SK-N-SH treated with all-trans-retinoic acid at 6 μM for 48 hours (cell line): Measurements from ENCODE around the gene RGS7.

Experiments used
- ATAC-seq: fragments of 200-7000 bp; cut with Tn5 transposase; 3 replicates; pipeline ENCODE4 v1.9.1; 2020; ENCODE audit warnings: mild to moderate bottlenecking, moderate library complexity
- BACH2 ChIP-seq: fragments of 250-450 bp; sonication (Bioruptor Pico); IDR thresholded peaks from 2 replicates; pipeline ENCODE4 v1.9.0; 2021; ENCODE audit warnings: mild to moderate bottlenecking, borderline replicate concordance
- ESRRG ChIP-seq: fragments of 250-450 bp; sonication (Bioruptor Pico); IDR thresholded peaks from 2 replicates; pipeline ENCODE4 v1.6.1; 2021; ENCODE audit warnings: mild to moderate bottlenecking
- GLIS3 ChIP-seq: fragments of 250-450 bp; sonication (Bioruptor Pico); IDR thresholded peaks from 2 replicates; pipeline ENCODE4 v1.5.0; 2020; ENCODE audit warnings: mild to moderate bottlenecking, moderate library complexity
- ISL1 ChIP-seq: fragments of 250-450 bp; sonication (Bioruptor Pico); IDR thresholded peaks from 2 replicates; pipeline ENCODE4 v2.1.2; 2022; ENCODE audit warnings: mild to moderate bottlenecking, moderate library complexity
- OSR1 ChIP-seq: fragments of 250-450 bp; sonication (Bioruptor Pico); IDR thresholded peaks from 2 replicates; pipeline ENCODE4 v1.8.0; 2022; ENCODE audit warnings: moderate library complexity, mild to moderate bottlenecking, inconsistent platforms
- PPARA ChIP-seq: fragments of 250-450 bp; sonication (Bioruptor Pico); IDR thresholded peaks from 2 replicates; pipeline ENCODE4 v1.5.0; 2020; ENCODE audit warnings: mild to moderate bottlenecking, borderline replicate concordance
- RARB ChIP-seq: fragments of 250-450 bp; sonication (Bioruptor Pico); IDR thresholded peaks from 2 replicates; pipeline ENCODE4 v1.8.0; 2021; ENCODE audit warnings: mild to moderate bottlenecking, moderate library complexity
- SNAI2 ChIP-seq: fragments of 250-450 bp; sonication (Bioruptor Pico); IDR thresholded peaks from 2 replicates; pipeline ENCODE4 v1.5.0; 2020; ENCODE audit warnings: mild to moderate bottlenecking, moderate library complexity
- TCF4 ChIP-seq: fragments of 250-450 bp; sonication (Bioruptor Pico); IDR thresholded peaks from 2 replicates; pipeline ENCODE4 v1.8.0; 2021; ENCODE audit warnings: mild to moderate bottlenecking, moderate library complexity, borderline replicate concordance
- TOX ChIP-seq: fragments of 250-450 bp; sonication (Bioruptor Pico); IDR thresholded peaks from 2 replicates; pipeline ENCODE4 v1.8.0; 2021; ENCODE audit warnings: mild to moderate bottlenecking, moderate library complexity, borderline replicate concordance
- ZC3H10 ChIP-seq: fragments of 250-450 bp; sonication (Bioruptor Pico); IDR thresholded peaks from 2 replicates; pipeline ENCODE4 v1.5.1; 2021; ENCODE audit warnings: mild to moderate bottlenecking, moderate library complexity
- ZFP3 ChIP-seq: fragments of 250-450 bp; sonication (Bioruptor Pico); IDR thresholded peaks from 2 replicates; pipeline ENCODE4 v1.5.0; 2020; ENCODE audit warnings: mild to moderate bottlenecking, moderate library complexity
- ZFP30 ChIP-seq: fragments of 450-650 bp; formaldehyde crosslinking; IDR thresholded peaks from 2 replicates; pipeline ENCODE4 v1.5.0; 2022; ENCODE audit warnings: mild to moderate bottlenecking, moderate library complexity
- ZNF565 ChIP-seq: fragments of 450-650 bp; formaldehyde crosslinking; conservative IDR thresholded peaks from 2 replicates; pipeline ENCODE4 v1.5.0; 2020; ENCODE audit warnings: low read depth, mild to moderate bottlenecking, moderate library complexity
- ZNF70 ChIP-seq: fragments of 450-650 bp; formaldehyde crosslinking; IDR thresholded peaks from 2 replicates; pipeline ENCODE4 v1.5.0; 2020; ENCODE audit warnings: mild to moderate bottlenecking, moderate library complexity
- TF ChIP-seq, protein P1 (sequence below): fragments of 250-450 bp; sonication (Bioruptor Pico); IDR thresholded peaks from 2 replicates; pipeline ENCODE4 v1.8.0; 2021; ENCODE audit warnings: low read depth, mild to moderate bottlenecking, moderate library complexity, borderline replicate concordance
- TF ChIP-seq, protein P2 (sequence below): fragments of 250-450 bp; sonication (Bioruptor Pico); IDR thresholded peaks from 2 replicates; pipeline ENCODE4 v1.5.1; 2020; ENCODE audit warnings: low read depth, mild to moderate bottlenecking, moderate library complexity
- TF ChIP-seq, protein P3 (sequence below): fragments of 250-450 bp; sonication (Bioruptor Pico); IDR thresholded peaks from 2 replicates; pipeline ENCODE4 v1.8.0; 2020; ENCODE audit warnings: mild to moderate bottlenecking, moderate library complexity, borderline replicate concordance
- TF ChIP-seq, protein P4 (sequence below): fragments of 250-450 bp; sonication (Bioruptor Pico); IDR thresholded peaks from 2 replicates; pipeline ENCODE4 v1.5.1; 2021; ENCODE audit warnings: mild to moderate bottlenecking, moderate library complexity
- TF ChIP-seq, protein P5 (sequence below): fragments of 250-450 bp; sonication (Bioruptor Pico); IDR thresholded peaks from 2 replicates; pipeline ENCODE4 v1.5.0; 2020; ENCODE audit warnings: mild to moderate bottlenecking, moderate library complexity

Gene RGS7

DNA sequence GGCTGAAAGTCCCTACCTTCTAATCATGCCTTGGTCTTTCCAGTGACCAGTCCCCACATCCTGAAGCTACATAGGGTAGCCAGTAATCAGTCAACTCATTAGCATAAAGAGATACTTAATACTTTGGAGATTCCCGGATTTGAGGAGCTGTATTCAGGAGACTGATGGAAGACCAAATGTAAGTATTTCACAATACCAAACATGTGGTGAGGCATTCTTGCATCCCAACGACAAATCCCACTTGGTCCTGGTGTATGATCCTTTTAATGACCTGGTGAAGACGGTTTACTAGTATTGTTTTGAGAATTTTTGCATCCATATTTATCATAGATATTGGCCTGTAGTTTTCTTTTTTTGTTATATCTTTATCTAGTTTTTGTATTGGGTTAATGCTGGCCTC, 40.6 kb downstream of the RGS7 start (continued):
- TF ChIP-seq, protein P1, sequence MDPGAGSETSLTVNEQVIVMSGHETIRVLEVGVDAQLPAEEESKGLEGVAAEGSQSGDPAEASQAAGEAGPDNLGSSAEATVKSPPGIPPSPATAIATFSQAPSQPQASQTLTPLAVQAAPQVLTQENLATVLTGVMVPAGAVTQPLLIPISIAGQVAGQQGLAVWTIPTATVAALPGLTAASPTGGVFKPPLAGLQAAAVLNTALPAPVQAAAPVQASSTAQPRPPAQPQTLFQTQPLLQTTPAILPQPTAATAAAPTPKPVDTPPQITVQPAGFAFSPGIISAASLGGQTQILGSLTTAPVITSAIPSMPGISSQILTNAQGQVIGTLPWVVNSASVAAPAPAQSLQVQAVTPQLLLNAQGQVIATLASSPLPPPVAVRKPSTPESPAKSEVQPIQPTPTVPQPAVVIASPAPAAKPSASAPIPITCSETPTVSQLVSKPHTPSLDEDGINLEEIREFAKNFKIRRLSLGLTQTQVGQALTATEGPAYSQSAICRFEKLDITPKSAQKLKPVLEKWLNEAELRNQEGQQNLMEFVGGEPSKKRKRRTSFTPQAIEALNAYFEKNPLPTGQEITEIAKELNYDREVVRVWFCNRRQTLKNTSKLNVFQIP = no peak
- TF ChIP-seq ESRRG (CRISPR knock-in tag) (no peak), ZNF70 (no peak), OSR1 (CRISPR knock-in tag) (no peak), BACH2 (no peak), RARB (CRISPR knock-in tag) (no peak), TOX (CRISPR knock-in tag) (no peak)
- TF ChIP-seq, protein P2, sequence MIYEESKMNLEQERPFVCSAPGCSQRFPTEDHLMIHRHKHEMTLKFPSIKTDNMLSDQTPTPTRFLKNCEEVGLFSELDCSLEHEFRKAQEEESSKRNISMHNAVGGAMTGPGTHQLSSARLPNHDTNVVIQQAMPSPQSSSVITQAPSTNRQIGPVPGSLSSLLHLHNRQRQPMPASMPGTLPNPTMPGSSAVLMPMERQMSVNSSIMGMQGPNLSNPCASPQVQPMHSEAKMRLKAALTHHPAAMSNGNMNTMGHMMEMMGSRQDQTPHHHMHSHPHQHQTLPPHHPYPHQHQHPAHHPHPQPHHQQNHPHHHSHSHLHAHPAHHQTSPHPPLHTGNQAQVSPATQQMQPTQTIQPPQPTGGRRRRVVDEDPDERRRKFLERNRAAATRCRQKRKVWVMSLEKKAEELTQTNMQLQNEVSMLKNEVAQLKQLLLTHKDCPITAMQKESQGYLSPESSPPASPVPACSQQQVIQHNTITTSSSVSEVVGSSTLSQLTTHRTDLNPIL (CRISPR knock-in tag) = no peak
- TF ChIP-seq, protein P3, sequence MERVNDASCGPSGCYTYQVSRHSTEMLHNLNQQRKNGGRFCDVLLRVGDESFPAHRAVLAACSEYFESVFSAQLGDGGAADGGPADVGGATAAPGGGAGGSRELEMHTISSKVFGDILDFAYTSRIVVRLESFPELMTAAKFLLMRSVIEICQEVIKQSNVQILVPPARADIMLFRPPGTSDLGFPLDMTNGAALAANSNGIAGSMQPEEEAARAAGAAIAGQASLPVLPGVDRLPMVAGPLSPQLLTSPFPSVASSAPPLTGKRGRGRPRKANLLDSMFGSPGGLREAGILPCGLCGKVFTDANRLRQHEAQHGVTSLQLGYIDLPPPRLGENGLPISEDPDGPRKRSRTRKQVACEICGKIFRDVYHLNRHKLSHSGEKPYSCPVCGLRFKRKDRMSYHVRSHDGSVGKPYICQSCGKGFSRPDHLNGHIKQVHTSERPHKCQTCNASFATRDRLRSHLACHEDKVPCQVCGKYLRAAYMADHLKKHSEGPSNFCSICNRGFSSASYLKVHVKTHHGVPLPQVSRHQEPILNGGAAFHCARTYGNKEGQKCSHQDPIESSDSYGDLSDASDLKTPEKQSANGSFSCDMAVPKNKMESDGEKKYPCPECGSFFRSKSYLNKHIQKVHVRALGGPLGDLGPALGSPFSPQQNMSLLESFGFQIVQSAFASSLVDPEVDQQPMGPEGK (CRISPR knock-in tag) = no peak

DNA sequence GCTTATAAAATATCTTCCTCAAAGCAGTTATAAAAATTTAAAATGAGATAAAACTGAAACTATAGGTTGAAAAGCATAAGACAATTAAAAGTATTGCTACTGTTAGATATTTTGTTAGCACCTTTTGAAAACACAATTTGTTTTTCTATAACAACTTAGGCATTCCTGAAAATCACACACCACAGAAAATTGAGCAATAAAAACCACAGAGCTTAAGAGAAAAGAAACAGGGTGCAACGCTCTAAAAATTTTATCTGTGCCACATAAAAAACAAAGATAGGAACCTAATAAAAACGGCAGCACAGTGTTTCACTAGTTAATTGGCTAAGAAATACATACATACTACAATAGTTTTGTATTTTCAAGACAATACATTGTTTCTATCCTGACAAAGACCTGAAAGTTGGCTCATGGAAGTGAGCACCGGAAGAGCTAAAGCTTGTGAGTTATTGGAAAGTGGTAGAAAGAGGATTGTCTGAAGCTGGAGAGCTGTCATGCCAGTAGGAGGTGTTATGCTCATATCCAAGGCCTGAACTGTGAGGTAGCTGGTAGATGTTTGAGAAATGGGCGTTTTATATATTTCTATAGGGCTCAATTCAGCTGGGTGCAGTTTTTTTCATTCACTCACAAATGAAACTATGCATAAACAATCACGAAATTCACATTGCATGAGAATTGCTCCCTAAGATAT, 45.8 kb downstream of the RGS7 start:
- TF ChIP-seq TOX (CRISPR knock-in tag) (no peak), SNAI2 (CRISPR knock-in tag) (no peak), OSR1 (CRISPR knock-in tag) (no peak), ZC3H10 (CRISPR knock-in tag) (no peak), ZFP3 (no peak), RARB (CRISPR knock-in tag) (no peak), PPARA (CRISPR knock-in tag) (no peak), BACH2 (no peak), ZFP30 (no peak)
- TF ChIP-seq, protein P2 (CRISPR knock-in tag) = no peak
- TF ChIP-seq, protein P4, sequence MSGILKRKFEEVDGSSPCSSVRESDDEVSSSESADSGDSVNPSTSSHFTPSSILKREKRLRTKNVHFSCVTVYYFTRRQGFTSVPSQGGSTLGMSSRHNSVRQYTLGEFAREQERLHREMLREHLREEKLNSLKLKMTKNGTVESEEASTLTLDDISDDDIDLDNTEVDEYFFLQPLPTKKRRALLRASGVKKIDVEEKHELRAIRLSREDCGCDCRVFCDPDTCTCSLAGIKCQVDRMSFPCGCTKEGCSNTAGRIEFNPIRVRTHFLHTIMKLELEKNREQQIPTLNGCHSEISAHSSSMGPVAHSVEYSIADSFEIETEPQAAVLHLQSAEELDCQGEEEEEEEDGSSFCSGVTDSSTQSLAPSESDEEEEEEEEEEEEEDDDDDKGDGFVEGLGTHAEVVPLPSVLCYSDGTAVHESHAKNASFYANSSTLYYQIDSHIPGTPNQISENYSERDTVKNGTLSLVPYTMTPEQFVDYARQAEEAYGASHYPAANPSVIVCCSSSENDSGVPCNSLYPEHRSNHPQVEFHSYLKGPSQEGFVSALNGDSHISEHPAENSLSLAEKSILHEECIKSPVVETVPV = no peak
- TF ChIP-seq, protein P5, sequence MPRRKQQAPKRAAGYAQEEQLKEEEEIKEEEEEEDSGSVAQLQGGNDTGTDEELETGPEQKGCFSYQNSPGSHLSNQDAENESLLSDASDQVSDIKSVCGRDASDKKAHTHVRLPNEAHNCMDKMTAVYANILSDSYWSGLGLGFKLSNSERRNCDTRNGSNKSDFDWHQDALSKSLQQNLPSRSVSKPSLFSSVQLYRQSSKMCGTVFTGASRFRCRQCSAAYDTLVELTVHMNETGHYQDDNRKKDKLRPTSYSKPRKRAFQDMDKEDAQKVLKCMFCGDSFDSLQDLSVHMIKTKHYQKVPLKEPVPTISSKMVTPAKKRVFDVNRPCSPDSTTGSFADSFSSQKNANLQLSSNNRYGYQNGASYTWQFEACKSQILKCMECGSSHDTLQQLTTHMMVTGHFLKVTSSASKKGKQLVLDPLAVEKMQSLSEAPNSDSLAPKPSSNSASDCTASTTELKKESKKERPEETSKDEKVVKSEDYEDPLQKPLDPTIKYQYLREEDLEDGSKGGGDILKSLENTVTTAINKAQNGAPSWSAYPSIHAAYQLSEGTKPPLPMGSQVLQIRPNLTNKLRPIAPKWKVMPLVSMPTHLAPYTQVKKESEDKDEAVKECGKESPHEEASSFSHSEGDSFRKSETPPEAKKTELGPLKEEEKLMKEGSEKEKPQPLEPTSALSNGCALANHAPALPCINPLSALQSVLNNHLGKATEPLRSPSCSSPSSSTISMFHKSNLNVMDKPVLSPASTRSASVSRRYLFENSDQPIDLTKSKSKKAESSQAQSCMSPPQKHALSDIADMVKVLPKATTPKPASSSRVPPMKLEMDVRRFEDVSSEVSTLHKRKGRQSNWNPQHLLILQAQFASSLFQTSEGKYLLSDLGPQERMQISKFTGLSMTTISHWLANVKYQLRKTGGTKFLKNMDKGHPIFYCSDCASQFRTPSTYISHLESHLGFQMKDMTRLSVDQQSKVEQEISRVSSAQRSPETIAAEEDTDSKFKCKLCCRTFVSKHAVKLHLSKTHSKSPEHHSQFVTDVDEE (CRISPR knock-in tag) = no peak
- TF ChIP-seq, all 23 proteins: peak for 0
- ATAC-seq = no peak

DNA sequence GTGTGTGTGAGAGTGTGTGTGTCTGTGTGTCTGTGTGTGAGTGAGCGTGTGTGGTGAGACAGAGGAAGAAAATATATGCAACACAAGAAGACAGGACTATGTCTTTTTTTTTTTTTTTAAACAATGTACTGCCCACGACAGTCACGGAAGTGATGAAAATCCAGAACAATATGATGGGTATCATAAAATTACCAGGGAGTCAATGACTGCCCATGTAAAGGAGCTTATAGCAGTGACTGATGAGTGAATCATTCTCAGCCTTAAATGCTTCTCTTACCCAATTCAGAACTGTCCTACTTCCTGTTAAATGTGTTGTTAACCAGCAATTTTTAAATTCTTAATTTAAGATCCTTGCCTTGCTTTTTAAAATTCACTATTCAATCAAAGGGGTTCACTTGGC, 46.6 kb downstream of the RGS7 start:
- no peak for ATAC-seq
- TF ChIP-seq RARB (CRISPR knock-in tag) (no peak), GLIS3 (CRISPR knock-in tag) (no peak), ZNF565 (no peak), TCF4 (no peak), ZNF70 (no peak), ISL1 (CRISPR knock-in tag) (no peak), OSR1 (CRISPR knock-in tag) (no peak), TOX (CRISPR knock-in tag) (no peak), PPARA (CRISPR knock-in tag) (no peak), ZFP3 (no peak)
- TF ChIP-seq, protein P1 = no peak
- TF ChIP-seq, protein P2 (CRISPR knock-in tag) = no peak
- TF ChIP-seq, protein P4 = no peak
